Dermis blood vessel endothelial cell (primary cell): ENCODE results near the gene SLC39A11. TPM values are rescaled to one million over a fixed set of nuclear protein-coding genes. Genes with fewer than 3 reads are reported as not detected.
"Not testable (repeated sequence)": the region's sequence is repeated elsewhere in the genome, so short reads cannot be mapped to it uniquely, and the experiment has no call there.

Source experiments
- DNase-seq: peaks from one replicate; pipeline ENCODE4 v3.0.0; 2010
- total RNA-seq: library from RNA; depleted of rRNA; stranded (reverse); fragments of >200 nt; gene quantifications from 2 replicates; pipeline ENCODE4 v1.2.3, GENCODE V29; 2014

Gene SLC39A11
- total RNA-seq, 1 donor from 2014 or later, result 17.4 TPM

DNA sequence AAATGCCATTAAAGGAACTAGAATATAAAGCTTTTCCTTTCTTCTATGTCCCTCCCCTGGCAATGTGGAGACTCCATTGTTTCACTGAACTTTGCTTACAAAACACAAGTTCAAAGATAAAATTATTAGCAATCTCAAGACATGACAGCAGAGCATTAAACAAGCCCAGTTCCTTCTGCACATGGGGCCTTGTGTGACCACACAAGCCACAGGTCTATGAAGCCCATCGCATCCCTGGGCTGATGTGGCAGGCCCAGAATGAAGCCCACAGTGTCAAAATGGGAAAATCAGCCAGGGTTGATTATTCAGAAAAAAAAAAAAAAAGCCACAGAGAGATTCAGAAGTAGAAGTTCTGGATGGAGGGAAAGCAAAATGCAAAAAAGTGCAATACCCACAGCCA is 12.9 kb upstream of the SLC39A11 start:
- DNase-seq, result no peak

- no peak for DNase-seq
Observed at GRCh38 chr17:73104450-73104849, 12.0 kb upstream of the SLC39A11 start.

- no peak for DNase-seq
Observed at GRCh38 chr17:73103641-73104335, 11.3 kb upstream of the SLC39A11 start.

DNA sequence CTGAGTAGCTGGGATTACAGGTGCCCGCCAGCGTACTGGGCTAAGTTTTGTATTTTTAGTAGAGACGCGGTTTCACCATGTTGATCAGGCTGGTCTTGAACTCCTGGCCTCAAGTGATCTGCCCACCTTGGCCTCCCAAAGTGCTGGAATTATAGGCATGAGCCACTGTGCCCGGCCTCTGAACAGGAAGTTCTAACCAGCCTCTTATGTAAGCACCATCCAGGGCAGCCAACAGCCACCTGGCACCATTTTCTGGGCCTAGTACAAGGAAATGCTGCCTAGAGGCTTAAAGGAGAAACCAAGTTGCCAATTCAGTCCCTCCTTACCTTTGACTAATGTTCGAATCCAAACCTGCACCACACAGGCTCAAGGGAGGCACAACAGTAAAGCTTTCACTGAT is 8.5 kb upstream of the SLC39A11 start:
- DNase-seq, result no peak

GRCh38 chr17:73100363-73100762 is 7.9 kb upstream of the SLC39A11 start:
- DNase-seq, result no peak

GRCh38 chr17:73099511-73099910 is 7.0 kb upstream of the SLC39A11 start:
- DNase-seq, result peak; percentile 6

GRCh38 chr17:73098919-73099318 is 6.4 kb upstream of the SLC39A11 start:
- no peak for DNase-seq

GRCh38 chr17:73097973-73098765 is 5.7 kb upstream of the SLC39A11 start:
- not testable (repeated sequence) for DNase-seq

- no peak for DNase-seq
Observed at GRCh38 chr17:73096866-73097265, 4.4 kb upstream of the SLC39A11 start.

- no peak for DNase-seq
Observed at GRCh38 chr17:73096211-73096610, 3.7 kb upstream of the SLC39A11 start.

DNA sequence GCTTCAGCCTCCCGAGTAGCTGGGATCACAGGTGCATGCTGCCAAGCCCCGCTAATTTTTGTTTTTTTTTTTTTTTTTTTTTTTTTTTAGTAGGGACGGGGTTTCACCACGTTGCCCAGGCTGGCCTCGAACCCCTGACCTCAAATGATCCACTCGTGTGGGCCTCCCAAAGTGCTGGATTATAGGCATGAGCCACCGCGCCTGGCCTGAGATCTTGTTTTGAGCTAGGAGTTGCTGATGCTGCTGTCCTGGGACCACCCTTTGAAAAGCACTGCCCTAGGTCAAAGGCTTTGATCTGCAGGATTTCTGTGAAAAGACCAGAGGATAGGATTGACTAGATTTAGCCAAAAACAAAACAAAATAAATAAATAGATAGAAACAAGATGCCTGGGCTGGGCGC is 798 bp upstream of the SLC39A11 start:
- no peak for DNase-seq

DNA sequence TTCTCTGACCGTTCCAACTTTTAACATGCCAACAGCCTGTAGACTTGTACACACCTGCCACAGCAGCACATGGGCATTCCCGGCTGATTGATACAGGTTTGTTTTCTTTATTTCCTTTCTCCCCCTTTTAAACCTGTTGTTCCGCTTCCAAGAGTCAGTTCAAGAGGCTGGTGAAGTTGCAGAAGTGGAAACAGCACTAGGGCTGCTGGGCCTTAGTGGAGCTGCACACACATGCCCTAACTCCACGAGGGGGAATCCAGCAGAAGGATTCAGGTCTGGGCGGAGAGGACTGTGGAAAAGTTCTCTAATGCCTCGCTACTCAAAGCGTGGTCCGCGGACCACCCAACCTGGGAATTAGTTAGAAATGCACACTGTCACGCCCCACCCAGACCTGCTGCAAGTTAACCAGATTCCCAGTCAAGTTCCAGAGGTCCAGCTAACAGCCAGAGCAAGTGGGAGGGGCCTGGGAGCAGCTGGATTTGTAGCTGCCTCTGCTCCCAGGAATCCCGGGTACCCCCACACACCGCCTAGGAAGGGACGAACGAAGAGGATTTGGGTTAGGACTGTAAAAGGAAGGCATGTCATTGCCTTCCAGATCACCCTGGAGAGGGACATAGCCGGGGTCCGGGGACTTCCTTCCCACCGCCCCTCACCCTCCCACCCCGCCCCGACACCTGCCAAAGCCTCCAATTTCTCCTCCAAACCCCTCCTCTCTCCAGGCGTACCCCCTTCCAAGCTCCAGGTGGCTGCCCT is 542 bp downstream of the SLC39A11 start:
- DNase-seq, result peak; percentile 16

DNA sequence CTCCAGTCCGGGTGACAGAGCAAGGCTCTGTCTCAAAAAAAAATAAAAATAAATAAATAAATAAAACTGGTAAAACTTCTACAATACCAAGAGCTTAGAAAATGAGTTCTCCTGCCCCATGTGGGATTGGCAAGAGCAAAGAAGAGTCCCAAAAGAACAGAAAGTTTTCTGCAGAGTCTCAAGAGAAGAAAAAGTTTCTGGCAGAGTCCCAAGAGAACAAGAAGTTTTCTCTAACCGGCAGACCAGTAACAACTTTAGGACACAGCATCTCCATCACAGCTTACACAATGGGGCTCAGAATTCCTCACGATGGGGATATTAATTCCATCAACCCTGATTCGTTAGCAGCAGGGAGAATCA is 1.1 kb downstream of the SLC39A11 start:
- no peak for DNase-seq

DNA sequence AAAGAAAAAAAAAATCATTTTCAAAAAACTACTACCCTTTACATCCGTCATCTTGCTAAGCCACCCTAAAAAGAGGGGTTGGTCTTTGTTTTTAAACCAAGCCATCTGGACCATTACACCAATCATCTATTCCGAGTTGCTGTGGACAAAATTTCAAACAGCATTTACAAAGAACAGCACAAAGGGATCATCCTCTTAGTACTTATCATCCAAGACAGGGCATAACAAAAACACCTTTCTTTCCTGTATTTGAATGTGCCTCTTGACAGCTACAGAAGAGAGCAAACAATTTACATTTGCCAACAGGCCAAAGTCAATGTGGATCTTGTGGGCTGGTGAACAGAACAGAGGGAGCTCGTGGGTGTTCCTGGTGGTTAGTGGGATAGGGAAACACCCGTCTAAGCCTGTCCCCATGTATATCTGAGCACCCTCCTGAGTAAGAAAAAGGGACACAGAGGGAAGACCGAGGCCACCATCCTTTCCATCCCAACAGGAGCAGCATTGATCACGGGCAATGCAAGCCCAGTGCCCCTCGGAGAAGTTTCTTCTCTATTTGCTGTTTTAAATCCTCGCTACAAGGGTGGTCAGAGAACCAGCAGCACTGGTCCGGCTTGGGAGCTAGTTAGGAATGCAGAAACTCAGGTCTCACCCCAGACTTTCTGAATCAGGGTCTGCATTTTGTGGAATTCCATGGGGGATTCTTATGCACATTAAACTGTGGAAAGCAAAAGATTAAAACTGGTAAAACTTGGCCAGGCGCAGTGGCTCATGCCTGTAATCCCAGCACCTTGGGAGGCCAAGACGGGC is 1.9 kb downstream of the SLC39A11 start:
- DNase-seq, result no peak

- DNase-seq, result no peak
Observed at GRCh38 chr17:73089322-73090317, 2.9 kb downstream of the SLC39A11 start.

DNA sequence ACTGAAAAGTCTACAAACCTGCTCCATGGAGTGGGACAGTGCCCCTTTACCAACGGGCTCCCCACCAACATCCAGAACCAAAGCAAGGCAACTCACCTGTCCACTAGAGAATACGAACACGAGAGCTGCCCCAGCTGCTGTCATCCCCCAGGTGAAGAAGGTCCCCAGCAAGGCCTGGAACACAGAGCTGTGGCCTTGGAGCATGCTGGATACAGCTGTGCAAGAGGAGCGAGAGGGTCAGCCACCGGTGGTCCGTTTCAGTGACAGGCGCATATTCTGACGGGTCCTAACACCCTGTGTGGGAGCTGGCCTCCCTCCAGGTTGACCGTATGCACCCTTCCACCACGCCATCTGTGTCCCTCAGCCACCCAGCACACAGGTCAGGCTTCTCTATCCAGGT is 3.9 kb downstream of the SLC39A11 start:
- DNase-seq, result no peak

DNA sequence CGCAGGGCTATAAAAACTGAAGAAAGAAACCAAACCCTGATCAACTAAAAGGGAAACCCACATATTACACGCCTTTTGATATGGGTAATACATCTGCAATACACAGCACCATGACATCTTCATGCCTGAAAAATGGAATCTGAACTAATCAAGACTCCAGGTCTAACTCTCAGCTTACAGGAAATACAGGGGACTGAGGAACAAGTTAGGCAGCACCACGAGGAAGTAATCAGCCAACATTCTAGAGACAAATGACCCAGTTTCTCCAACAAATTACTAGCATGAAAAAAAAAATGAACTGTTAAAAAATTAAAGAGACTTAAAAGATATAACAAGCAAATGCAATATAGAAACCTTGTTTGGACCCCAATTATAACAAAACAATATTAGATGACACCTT is 9.1 kb downstream of the SLC39A11 start:
- DNase-seq, result no peak

- no peak for DNase-seq
Observed at GRCh38 chr17:73074566-73074965, 17.9 kb downstream of the SLC39A11 start.

GRCh38 chr17:73072219-73072962 is 20.1 kb downstream of the SLC39A11 start:
- no peak for DNase-seq
